Nucleus accumbens (tissue), 56 donors: ENCODE data around the gene SULT1C2.
"Not testable (repeated sequence)": the region's sequence is repeated elsewhere in the genome, so short reads cannot be mapped to it uniquely, and the experiment has no call there.

Source experiments
- DNase-seq, 56 donors: peaks; one replicate each; lab custom pipeline; 2025; lab: John Stamatoyannopoulos, UW

SULT1C2 gene

GRCh38 chr2:108348816-108349570 is 60.3 kb downstream of the SULT1C2 start:
- no peak for DNase-seq

GRCh38 chr2:108349571-108349928 is 60.9 kb downstream of the SULT1C2 start:
- no peak for DNase-seq

GRCh38 chr2:108351889-108352288 is 63.2 kb downstream of the SULT1C2 start:
- DNase-seq = no peak

- no peak for DNase-seq
Measured at GRCh38 chr2:108354136-108354535, 65.4 kb downstream of the SULT1C2 start.

GRCh38 chr2:108355906-108356734 is 67.4 kb downstream of the SULT1C2 start:
- no peak for DNase-seq

GRCh38 chr2:108359336-108359735 is 70.6 kb downstream of the SULT1C2 start:
- not testable (repeated sequence) for DNase-seq
